D341Med (cell line): ENCODE measurements around the gene DMRTA1.
"Not testable (repeated sequence)": the region's sequence is repeated elsewhere in the genome, so short reads cannot be mapped to it uniquely, and the experiment has no call there.

ENCODE experiments used
- DNase-seq: peaks from one replicate; pipeline ENCODE4 v3.0.0; 2012; ENCODE audit warnings: low spot score

Gene DMRTA1

GRCh38 chr9:22463205-22463604 is 16.6 kb downstream of the DMRTA1 start:
- DNase-seq: no peak

GRCh38 chr9:22469928-22470544 is 23.4 kb downstream of the DMRTA1 start:
- DNase-seq: peak; percentile 45

GRCh38 chr9:22481566-22481965 is 34.9 kb downstream of the DMRTA1 start:
- no peak for DNase-seq

GRCh38 chr9:22483528-22484070 is 37.0 kb downstream of the DMRTA1 start:
- no peak for DNase-seq

GRCh38 chr9:22496197-22496596 is 49.6 kb downstream of the DMRTA1 start:
- not testable (repeated sequence) for DNase-seq
